ENCODE measurements around the gene GPRASP2. TPM values are rescaled to one million over a fixed set of nuclear protein-coding genes. Genes with fewer than 3 reads are reported as not detected.

GPRASP2 gene
- total RNA-seq, 1 donor from 2014 or later = 24.9 TPM

- DNase-seq = no peak
Measured at GRCh38 chrX:102745513-102745856, 33.2 kb downstream of the GPRASP2 start.

DNA sequence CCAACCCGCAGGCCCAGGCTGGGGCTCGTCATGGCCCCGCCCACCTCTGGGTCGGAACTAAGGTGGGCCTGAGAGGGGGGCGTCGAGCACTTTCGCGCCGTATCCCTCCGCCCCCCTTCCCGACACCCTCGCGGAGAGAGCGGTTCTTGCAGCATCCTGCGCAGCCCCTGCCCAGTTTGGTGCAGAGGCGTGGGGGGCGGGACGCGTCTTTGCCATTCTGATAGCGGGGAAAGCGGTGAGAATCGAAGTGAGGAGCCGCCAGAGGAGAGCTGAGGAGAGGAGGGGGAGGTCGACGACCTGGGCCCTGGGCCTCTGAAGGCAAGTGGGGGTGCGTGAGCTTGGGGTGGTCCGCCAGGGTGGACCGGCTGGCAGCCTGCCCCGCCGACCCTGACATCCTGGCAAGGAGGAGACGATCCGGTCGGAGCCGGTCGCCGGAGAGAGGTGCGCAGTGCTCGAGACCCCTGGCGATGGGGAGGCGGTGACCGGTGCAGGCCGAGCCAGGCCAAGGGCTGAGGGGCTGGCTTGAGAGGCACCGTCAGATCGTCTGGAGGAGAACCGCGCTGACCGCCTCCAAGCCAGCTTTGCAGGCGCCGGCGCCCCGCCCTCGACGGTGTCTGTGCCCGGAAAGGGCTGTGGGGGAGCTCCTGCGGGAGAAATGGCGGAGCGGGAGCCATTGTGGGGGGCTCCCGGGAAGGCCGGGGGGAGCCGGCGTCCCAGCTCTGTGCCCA, 33.8 kb downstream of the GPRASP2 start:
- no peak for DNase-seq

DNA sequence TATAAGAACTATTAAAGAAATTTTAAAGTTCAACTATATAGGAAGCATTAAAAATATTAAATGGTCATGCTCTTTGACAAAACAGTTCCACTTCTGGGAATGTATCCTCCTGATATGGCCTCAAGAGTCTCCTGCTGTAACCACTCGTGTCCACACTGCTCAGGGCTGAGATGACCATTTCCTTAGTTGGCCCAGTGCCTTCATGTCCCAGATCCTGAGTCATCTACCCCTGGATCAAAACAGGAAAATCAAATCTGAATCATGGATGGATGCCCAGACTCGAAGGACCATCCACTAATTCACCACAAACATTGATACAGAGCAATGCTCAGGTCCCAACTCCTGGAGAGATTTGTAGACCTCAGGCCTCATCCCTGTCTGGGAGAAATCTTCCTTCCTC, 53.0 kb downstream of the GPRASP2 start:
- no peak for DNase-seq

DNA sequence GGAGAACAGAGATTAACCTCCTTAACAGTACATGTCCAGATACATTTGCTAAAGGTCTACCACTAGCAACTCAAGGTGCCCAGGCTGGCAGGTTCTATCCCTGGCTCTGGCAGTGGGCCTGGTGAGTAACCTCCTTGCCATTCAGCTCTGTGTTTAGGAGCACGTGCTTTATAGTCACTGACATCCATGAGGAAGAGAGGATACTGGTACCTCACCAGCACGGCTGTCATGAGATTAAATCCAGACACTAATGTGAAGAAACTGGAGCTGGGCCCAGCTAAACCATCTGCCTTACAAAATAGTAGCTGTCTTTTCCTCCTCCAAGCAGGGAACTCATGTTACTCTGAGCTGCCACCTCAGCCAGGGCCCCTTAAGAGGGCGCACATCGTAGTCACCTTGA, 53.6 kb downstream of the GPRASP2 start:
- DNase-seq = no peak

DNA sequence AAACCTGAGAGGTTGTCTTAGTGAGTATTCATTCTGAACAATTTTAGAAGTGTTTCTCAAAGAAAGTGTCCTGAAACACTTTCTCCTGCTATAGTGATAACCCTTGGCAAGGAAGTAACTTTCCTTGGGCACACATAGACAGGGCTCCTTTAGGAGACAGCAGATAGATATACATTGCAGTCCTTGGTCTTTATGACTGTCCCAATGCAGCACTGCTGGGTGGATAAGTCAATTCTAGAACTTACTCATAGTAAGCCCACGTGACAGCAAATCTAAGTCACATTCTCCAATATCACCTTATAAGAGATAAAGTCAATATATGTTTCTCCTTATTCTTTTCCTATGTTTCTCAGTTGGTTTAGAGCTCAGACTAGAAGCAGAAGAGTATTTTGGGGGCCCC, 55.0 kb downstream of the GPRASP2 start:
- DNase-seq = no peak

Small RNA genes within 50 kb of the gene (small RNA-seq; reads per million reads assigned to genes)
- not detected for gene RNU6-589P (ENCODE audit: low replicate concordance)

Other genes with a start within 250 kb of the GPRASP2 start
- not detected for gene TCP11X2, start 240.6 kb upstream of the GPRASP2 start, total RNA-seq
- gene TMSB15A, start 195.7 kb upstream of the GPRASP2 start, total RNA-seq = 9.3 TPM
- 21.6 TPM for gene ARMCX5, start 112.9 kb upstream of the GPRASP2 start, total RNA-seq
- 12.4 TPM for gene GPRASP1, start 61.0 kb upstream of the GPRASP2 start, total RNA-seq
- 8.4 TPM for gene GPRASP3, start 8.3 kb downstream of the GPRASP2 start, total RNA-seq
- gene RAB40AL, start 224.8 kb downstream of the GPRASP2 start, total RNA-seq = 0.59 TPM